ENCODE results near the gene FMNL2. TPM values are rescaled to one million over a fixed set of nuclear protein-coding genes. Genes with fewer than 3 reads are reported as not detected.

FMNL2 gene
- total RNA-seq, 1 donor from 2014 or later, result 166 TPM

- no peaks in the 10 kb centered on the region for H3K4me1 Mint-ChIP-seq (ENCODE audit: low read depth, unreplicated experiment)
- no peak overlapping the region for H3K27ac Mint-ChIP-seq (ENCODE audit: unreplicated experiment)
- H3K4me3 Mint-ChIP-seq (ENCODE audit: unreplicated experiment), result no peak overlapping the region
- H3K9me3 Mint-ChIP-seq (ENCODE audit: unreplicated experiment), result peaks cover 3% of the 10 kb centered on the region
- H3K27me3 Mint-ChIP-seq (ENCODE audit: unreplicated experiment), result no peaks in the 10 kb centered on the region
- no peak for DNase-seq
- no peak for TF ChIP-seq CTCF (IDR thresholded peaks at IDR 0.05; ENCODE audit: partially characterized antibody, unreplicated experiment)
- H3K36me3 Mint-ChIP-seq (ENCODE audit: unreplicated experiment), result no peaks in the 10 kb centered on the region
These were observed 31.0 kb upstream of the FMNL2 start for GRCh38 chr2:152303951-152304350.

GRCh38 chr2:152304836-152305235 lies 30.1 kb upstream of the FMNL2 start:
- Mint-ChIP-seq H3K4me3 (ENCODE audit: unreplicated experiment) (no peak overlapping the region), H3K36me3 (ENCODE audit: unreplicated experiment) (no peaks in the 10 kb centered on the region), H3K27me3 (ENCODE audit: unreplicated experiment) (no peaks in the 10 kb centered on the region), H3K27ac (ENCODE audit: unreplicated experiment) (no peak overlapping the region), H3K9me3 (ENCODE audit: unreplicated experiment) (peaks cover 3% of the 10 kb centered on the region), H3K4me1 (ENCODE audit: low read depth, unreplicated experiment) (no peaks in the 10 kb centered on the region)
- DNase-seq, result no peak
- TF ChIP-seq CTCF (IDR thresholded peaks at IDR 0.05; ENCODE audit: partially characterized antibody, unreplicated experiment), result no peak

GRCh38 chr2:152307863-152308262 lies 27.1 kb upstream of the FMNL2 start:
- Mint-ChIP-seq H3K9me3 (ENCODE audit: unreplicated experiment) (no peaks in the 10 kb centered on the region), H3K4me3 (ENCODE audit: unreplicated experiment) (no peak overlapping the region), H3K27me3 (ENCODE audit: unreplicated experiment) (no peaks in the 10 kb centered on the region), H3K27ac (ENCODE audit: unreplicated experiment) (no peak overlapping the region), H3K36me3 (ENCODE audit: unreplicated experiment) (no peaks in the 10 kb centered on the region), H3K4me1 (ENCODE audit: low read depth, unreplicated experiment) (no peaks in the 10 kb centered on the region)
- TF ChIP-seq CTCF (IDR thresholded peaks at IDR 0.05; ENCODE audit: partially characterized antibody, unreplicated experiment), result no peak
- DNase-seq, result no peak

GRCh38 chr2:152309352-152310214 lies 25.4 kb upstream of the FMNL2 start:
- Mint-ChIP-seq H3K9me3 (ENCODE audit: unreplicated experiment) (no peaks in the 10 kb centered on the region), H3K27me3 (ENCODE audit: unreplicated experiment) (no peaks in the 10 kb centered on the region), H3K4me1 (ENCODE audit: low read depth, unreplicated experiment) (no peaks in the 10 kb centered on the region), H3K4me3 (ENCODE audit: unreplicated experiment) (no peak overlapping the region), H3K36me3 (ENCODE audit: unreplicated experiment) (no peaks in the 10 kb centered on the region), H3K27ac (ENCODE audit: unreplicated experiment) (no peak overlapping the region)
- no peak for DNase-seq
- no peak for TF ChIP-seq CTCF (IDR thresholded peaks at IDR 0.05; ENCODE audit: partially characterized antibody, unreplicated experiment)

- H3K27ac Mint-ChIP-seq (ENCODE audit: unreplicated experiment), result no peak overlapping the region
- no peak overlapping the region for H3K4me3 Mint-ChIP-seq (ENCODE audit: unreplicated experiment)
- DNase-seq, result no peak
- no peak for TF ChIP-seq CTCF (IDR thresholded peaks at IDR 0.05; ENCODE audit: partially characterized antibody, unreplicated experiment)
- no peaks in the 10 kb centered on the region for H3K36me3 Mint-ChIP-seq (ENCODE audit: unreplicated experiment)
- H3K9me3 Mint-ChIP-seq (ENCODE audit: unreplicated experiment), result peaks cover 5% of the 10 kb centered on the region
- H3K4me1 Mint-ChIP-seq (ENCODE audit: low read depth, unreplicated experiment), result no peaks in the 10 kb centered on the region
- H3K27me3 Mint-ChIP-seq (ENCODE audit: unreplicated experiment), result no peaks in the 10 kb centered on the region
These were observed 15.0 kb upstream of the FMNL2 start for GRCh38 chr2:152319822-152320570.

Measured in glutamatergic neuron (in vitro differentiated cells).